HG02759 (cell line): ENCODE data around the gene FKBP7.
A peak's percentile ranks its signal among the peaks of the same experiment; 100 is the strongest.
"Not testable (repeated sequence)": the region's sequence is repeated elsewhere in the genome, so short reads cannot be mapped to it uniquely, and the experiment has no call there.

Experiments
- ATAC-seq: cut with Tn5 transposase; IDR thresholded peaks from one replicate; pipeline ENCODE4 v1.9.1; 2021; ENCODE audit warnings: mild to moderate bottlenecking, moderate library complexity; ENCODE audit not compliant: unreplicated experiment

Gene FKBP7

GRCh38 chr2:178450524-178450773, 28.0 kb downstream of the FKBP7 start:
- peak; percentile 48 for ATAC-seq

- ATAC-seq = no peak
Observed at GRCh38 chr2:178449700-178450523, 28.5 kb downstream of the FKBP7 start.

- no peak for ATAC-seq
Observed at GRCh38 chr2:178448968-178449661, 29.3 kb downstream of the FKBP7 start.

- ATAC-seq = no peak
Observed at GRCh38 chr2:178441426-178441825, 37.0 kb downstream of the FKBP7 start.

- ATAC-seq = no peak
Observed at GRCh38 chr2:178436662-178437061, 41.7 kb downstream of the FKBP7 start.

GRCh38 chr2:178429336-178429735, 49.1 kb downstream of the FKBP7 start:
- ATAC-seq = no peak

GRCh38 chr2:178428396-178428806, 50.0 kb downstream of the FKBP7 start:
- no peak for ATAC-seq

- ATAC-seq = no peak
Observed at GRCh38 chr2:178427458-178427857, 50.9 kb downstream of the FKBP7 start.

- ATAC-seq = no peak
Observed at GRCh38 chr2:178426388-178426787, 52.0 kb downstream of the FKBP7 start.

- ATAC-seq = no peak
Observed at GRCh38 chr2:178425255-178425827, 53.1 kb downstream of the FKBP7 start.

- not testable (repeated sequence) for ATAC-seq
Observed at GRCh38 chr2:178423746-178424145, 54.7 kb downstream of the FKBP7 start.

- ATAC-seq = no peak
Observed at GRCh38 chr2:178422097-178422496, 56.3 kb downstream of the FKBP7 start.

- no peak for ATAC-seq
Observed at GRCh38 chr2:178420463-178420999, 57.9 kb downstream of the FKBP7 start.

- no peak for ATAC-seq
Observed at GRCh38 chr2:178419123-178419522, 59.3 kb downstream of the FKBP7 start.

- no peak for ATAC-seq
Observed at GRCh38 chr2:178418426-178418825, 60.0 kb downstream of the FKBP7 start.

- no peak for ATAC-seq
Observed at GRCh38 chr2:178417916-178418315, 60.5 kb downstream of the FKBP7 start.

- ATAC-seq = no peak
Observed at GRCh38 chr2:178415979-178416378, 62.4 kb downstream of the FKBP7 start.

- peak; percentile 77 for ATAC-seq
Observed at GRCh38 chr2:178414266-178415247, 63.8 kb downstream of the FKBP7 start.
